C4-2B (cell line): ENCODE measurements around the gene GLS.
A peak's percentile ranks its signal among the peaks of the same experiment; 100 is the strongest.
"Not testable (repeated sequence)": the region's sequence is repeated elsewhere in the genome, so short reads cannot be mapped to it uniquely, and the experiment has no call there.

Source experiments
- H3K27ac ChIP-seq: fragments of 450-650 bp; 2 replicates; pipeline ENCODE4 v1.5.1; 2017
- CTCF ChIP-seq: fragments of 450-650 bp; conservative IDR thresholded peaks from 2 replicates; pipeline ENCODE4 v1.5.1; 2017; ENCODE audit warnings: mild to moderate bottlenecking
- ZFX ChIP-seq: fragments of 450-650 bp; IDR thresholded peaks from 2 replicates; pipeline ENCODE4 v1.6.1; 2017

GLS gene

DNA sequence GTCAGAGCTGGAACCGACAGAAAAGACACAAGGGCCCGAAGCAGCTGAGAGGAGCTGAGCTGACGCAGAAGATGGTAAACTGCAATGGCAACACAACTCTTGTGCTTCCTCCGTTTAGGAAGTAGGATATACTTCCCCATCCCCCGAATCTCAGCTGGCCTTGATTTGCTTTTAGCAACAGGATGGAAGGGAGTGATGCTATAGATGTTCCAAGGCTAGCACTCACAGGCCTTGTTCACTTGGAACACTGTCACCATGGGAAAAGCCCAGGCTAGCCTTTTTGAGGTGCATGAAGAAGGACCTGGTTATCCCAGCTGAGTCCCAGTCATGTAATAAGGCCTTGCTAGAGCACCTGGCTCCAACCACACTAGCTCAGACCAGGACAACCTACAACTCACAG lies 107.3 kb downstream of the GLS start:
- no peak for TF ChIP-seq ZFX
- no peak for TF ChIP-seq CTCF
- H3K27ac ChIP-seq, result no peak overlapping the region

DNA sequence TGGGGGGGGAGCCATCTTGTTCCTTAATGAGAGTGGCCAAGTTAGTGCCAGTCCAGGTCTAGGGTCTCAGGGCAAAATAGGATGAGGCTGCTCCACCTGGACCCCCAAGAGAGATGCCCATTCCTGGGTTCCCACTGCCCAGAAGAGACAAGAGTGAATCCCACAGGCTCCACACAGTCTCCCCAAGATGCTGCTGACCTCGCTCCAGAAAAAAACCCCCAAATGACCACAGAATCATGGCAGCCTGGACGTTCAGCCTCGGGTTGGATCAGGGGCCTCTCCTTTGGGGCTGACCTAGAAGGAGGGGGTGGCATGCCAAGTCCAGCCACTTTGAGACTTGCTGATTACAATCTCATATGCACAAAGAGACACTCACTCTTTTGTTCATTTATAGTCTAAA lies 108.3 kb downstream of the GLS start:
- H3K27ac ChIP-seq, result no peak overlapping the region
- TF ChIP-seq CTCF (no peak), ZFX (no peak)

GRCh38 chr2:190990132-190990531 lies 109.5 kb downstream of the GLS start:
- TF ChIP-seq CTCF (no peak), ZFX (no peak)
- no peak overlapping the region for H3K27ac ChIP-seq

GRCh38 chr2:190993292-190993643 lies 112.6 kb downstream of the GLS start:
- H3K27ac ChIP-seq, result no peak overlapping the region
- no peak for TF ChIP-seq CTCF
- no peak for TF ChIP-seq ZFX

- no peak for TF ChIP-seq ZFX
- no peak for TF ChIP-seq CTCF
These were observed 113.5 kb downstream of the GLS start for GRCh38 chr2:190994148-190994547.

GRCh38 chr2:190995315-190995714 lies 114.7 kb downstream of the GLS start:
- H3K27ac ChIP-seq, result not testable (repeated sequence)

More at GRCh38 chr2:190994148-190994547, 113.5 kb downstream of the GLS start:
- no peak overlapping the region for H3K27ac ChIP-seq

DNA sequence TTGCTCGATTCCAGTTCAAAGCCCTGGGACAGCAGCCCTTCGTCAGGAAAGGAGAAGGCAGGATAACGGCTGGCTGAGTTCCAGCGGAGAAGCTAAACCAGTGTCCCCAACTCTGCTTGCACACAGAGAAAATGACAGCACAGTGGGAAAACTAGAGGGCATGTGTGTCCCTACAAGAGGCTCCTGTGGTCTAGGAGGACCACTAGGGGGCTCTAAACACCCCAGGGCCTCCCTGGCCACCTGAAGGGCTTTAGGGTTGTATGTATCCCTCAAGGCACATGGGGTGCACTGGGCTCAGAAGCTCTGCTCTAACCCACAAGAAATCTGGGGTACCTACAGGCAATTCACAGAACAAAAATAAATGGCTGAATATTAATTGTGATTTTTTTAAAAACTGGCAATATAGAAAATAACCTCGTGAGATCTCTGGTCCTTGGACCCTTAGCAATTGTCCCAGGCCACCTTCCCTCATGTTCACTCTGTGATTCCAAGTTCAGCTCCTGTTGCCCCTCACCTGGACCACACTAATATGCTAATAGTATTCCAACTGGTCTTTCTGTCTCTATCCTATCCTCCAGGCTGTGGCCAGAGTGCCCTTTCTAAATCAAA lies 115.8 kb downstream of the GLS start:
- TF ChIP-seq ZFX, result no peak
- peak; percentile 67 for TF ChIP-seq CTCF
- H3K27ac ChIP-seq, result no peak overlapping the region

DNA sequence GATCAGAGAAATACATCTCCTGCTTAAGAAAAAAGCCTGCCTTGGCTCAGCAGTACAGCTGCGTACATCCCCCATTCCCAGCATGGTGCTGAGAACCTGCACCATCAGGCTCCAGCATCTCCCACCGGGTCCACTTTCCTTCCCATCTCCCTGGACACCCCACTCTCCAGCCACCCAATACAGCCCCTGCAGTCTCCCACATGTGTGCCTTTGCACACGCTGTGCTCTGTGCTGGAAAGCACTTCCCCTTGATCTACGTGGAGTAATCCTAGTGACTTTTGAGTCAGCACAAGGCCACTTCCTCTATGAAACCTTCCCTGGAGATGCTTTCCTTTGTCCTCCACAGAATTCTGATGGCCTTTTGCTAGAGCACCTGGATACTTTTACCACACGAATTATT lies 116.3 kb downstream of the GLS start:
- H3K27ac ChIP-seq, result no peak overlapping the region
- no peak for TF ChIP-seq CTCF
- no peak for TF ChIP-seq ZFX
